ENCODE data around the gene CDCA7L.

DNA sequence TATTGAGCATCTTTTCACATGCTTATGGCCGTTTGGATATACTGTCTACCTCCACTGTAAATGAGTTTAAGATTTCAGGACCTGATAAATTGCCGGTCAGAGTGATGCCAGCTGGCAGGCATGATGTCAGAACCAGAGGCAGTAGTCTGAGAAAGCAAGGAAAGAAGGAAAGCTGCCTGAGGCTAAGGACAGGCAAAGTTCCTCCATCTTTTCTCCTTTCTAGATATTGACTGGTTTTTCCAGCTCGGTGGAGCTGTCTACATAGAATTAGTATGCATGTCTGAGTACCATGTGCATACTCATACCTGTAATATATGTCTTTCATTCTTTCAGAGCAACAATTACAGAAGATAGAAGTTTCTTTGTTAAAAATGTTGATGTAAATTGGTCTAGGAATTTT, 52.3 kb downstream of the CDCA7L start:
- no peak for TF ChIP-seq CTCF (IDR thresholded peaks at IDR 0.05; ENCODE audit: low read depth, low read length, poor library complexity, severe bottlenecking)
- TF ChIP-seq EZH2phosphoT487 (IDR thresholded peaks at IDR 0.05; ENCODE audit: borderline replicate concordance, low read length) = no peak
